CD4-positive, alpha-beta T cell treated with Interleukin-17A for 4 hours (primary cell): Measurements from ENCODE around the gene PSAPL1.
"Not testable (repeated sequence)": the region's sequence is repeated elsewhere in the genome, so short reads cannot be mapped to it uniquely, and the experiment has no call there.

Source experiments
- DNase-seq: peaks from one replicate; pipeline ENCODE4 v3.0.0-alpha.2; 2020; ENCODE audit warnings: mixed read lengths

Gene PSAPL1

GRCh38 chr4:7458477-7458876 is 23.7 kb upstream of the PSAPL1 start:
- DNase-seq, result no peak

- no peak for DNase-seq
Observed at GRCh38 chr4:7458066-7458425, 23.3 kb upstream of the PSAPL1 start.

GRCh38 chr4:7457201-7458065 is 22.7 kb upstream of the PSAPL1 start:
- DNase-seq, result no peak

GRCh38 chr4:7452802-7453201 is 18.1 kb upstream of the PSAPL1 start:
- DNase-seq, result not testable (repeated sequence)

DNA sequence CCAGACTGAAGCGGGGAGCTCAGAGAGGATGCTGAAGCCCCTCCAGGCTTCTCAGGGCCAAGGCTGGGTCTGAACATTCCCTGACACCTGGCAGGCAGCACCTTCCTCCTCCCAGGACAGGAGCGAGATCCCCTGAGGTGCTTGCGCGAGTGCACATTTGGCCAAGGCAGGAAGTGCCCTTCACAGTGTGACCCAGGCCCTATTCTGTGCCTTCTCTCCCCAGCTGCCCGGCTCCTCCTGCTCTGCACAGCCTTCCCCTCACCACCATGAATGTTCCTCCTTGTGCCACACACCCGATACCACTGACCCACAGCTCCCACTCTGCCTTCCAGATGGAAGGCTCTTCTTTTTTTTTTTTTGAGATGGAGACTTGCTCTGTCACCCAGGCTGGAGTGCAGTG is 17.1 kb upstream of the PSAPL1 start:
- no peak for DNase-seq

GRCh38 chr4:7451434-7451789 is 16.7 kb upstream of the PSAPL1 start:
- DNase-seq, result no peak

- no peak for DNase-seq
Observed at GRCh38 chr4:7450775-7451433, 16.2 kb upstream of the PSAPL1 start.

- no peak for DNase-seq
Observed at GRCh38 chr4:7448036-7448435, 13.3 kb upstream of the PSAPL1 start.

DNA sequence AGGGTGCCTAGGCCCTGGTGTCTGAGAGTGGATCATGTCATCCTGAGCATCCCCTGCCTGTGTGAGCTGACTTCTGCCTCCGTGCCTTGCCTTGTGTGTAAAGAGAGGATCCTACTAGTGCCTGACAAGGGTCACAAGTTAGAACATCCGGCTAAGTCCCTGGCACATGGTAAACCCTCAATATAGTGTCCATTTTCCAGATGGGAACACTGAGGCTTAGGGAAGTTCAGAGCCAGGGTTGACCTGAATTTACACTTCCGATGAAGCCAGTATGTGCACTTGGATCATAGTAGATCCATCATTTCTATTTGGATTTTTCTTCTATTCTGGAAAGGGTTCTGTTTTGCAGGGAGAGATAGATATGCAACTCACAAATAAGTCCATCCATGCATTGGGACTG is 12.5 kb upstream of the PSAPL1 start:
- DNase-seq, result no peak

- no peak for DNase-seq
Observed at GRCh38 chr4:7444731-7445130, 10.0 kb upstream of the PSAPL1 start.

GRCh38 chr4:7444314-7444713 is 9.6 kb upstream of the PSAPL1 start:
- no peak for DNase-seq

DNA sequence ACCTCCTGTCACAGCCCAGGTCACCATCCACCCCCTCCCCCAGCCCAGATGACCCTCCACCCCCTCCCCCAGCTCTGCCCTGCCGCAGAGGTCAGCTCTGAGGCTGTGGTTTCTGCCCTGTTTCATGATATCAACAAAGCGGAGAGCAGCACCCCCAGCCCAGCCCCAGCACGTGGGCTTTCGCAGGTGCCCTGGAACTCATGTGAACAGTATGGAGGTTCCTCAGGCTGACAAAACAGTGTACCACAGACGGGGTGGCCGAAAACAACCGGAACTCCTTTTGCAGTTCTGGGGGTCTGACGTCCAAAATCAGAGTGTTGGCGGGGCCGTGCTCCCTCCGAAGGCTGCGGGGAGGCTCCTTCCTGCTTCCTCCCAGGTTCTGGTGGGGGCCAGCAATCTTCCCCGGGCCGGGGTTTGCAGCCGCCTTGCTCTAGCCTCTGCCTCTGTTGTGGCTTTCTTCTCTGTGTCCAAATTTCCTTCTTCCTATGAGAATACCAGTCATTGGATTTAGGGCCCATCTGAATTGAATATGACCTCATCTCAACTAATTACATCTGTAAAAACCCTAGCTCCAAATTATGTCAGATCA is 7.9 kb upstream of the PSAPL1 start:
- DNase-seq, result no peak

GRCh38 chr4:7441201-7441600 is 6.5 kb upstream of the PSAPL1 start:
- no peak for DNase-seq

DNA sequence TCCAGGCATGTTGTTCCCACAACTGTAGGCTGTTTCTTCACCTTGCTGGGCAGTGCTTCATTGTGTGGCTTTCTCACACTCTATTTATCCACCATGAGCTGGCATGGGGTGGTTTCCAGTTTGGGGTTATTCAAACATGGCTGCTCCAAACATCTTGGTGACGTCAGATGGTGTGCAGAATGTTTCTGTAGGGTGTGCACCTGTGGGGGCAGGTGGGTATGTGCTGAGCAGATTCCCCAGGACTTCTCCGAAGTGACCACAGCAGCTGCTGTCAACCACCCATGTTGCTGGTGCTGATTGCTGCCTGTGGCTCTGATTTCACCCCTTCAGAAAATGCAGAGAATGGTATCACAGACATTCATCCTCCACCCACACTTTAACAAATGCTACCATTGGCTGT is 5.0 kb upstream of the PSAPL1 start:
- no peak for DNase-seq

GRCh38 chr4:7436256-7436655 is 1.5 kb upstream of the PSAPL1 start:
- DNase-seq, result no peak

DNA sequence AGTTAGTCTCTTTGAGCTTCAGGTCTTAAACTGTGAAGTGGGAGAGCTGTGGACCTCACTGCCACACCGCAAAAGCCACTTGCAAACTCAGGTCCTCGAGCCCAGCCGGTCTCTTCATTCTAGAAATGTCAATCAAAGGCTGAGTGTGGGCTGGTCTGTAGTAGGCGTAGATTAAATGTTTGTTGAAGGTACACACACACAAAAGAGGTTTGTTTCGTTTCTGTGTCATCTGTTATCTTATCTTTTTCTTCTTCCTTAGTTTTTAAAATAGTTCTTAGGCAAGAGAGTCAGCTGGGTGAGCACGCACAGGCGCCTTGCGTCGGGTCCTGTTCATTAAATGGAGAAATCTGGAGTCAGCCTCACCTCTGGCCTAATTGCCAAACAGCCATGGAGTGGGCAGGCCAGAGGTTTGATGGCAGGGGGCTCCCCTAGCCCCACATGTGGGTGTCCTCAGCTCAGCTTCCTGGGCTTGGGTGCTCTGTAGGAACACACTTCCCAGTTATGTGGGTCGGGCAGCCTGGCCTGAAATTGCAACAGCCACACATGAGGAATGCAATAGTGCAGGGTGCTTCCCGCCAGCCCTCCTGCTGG is 836 bp upstream of the PSAPL1 start:
- DNase-seq, result no peak

GRCh38 chr4:7434141-7434765 is 477 bp downstream of the PSAPL1 start:
- DNase-seq, result no peak

GRCh38 chr4:7433376-7434140 is 1.2 kb downstream of the PSAPL1 start:
- DNase-seq, result no peak

DNA sequence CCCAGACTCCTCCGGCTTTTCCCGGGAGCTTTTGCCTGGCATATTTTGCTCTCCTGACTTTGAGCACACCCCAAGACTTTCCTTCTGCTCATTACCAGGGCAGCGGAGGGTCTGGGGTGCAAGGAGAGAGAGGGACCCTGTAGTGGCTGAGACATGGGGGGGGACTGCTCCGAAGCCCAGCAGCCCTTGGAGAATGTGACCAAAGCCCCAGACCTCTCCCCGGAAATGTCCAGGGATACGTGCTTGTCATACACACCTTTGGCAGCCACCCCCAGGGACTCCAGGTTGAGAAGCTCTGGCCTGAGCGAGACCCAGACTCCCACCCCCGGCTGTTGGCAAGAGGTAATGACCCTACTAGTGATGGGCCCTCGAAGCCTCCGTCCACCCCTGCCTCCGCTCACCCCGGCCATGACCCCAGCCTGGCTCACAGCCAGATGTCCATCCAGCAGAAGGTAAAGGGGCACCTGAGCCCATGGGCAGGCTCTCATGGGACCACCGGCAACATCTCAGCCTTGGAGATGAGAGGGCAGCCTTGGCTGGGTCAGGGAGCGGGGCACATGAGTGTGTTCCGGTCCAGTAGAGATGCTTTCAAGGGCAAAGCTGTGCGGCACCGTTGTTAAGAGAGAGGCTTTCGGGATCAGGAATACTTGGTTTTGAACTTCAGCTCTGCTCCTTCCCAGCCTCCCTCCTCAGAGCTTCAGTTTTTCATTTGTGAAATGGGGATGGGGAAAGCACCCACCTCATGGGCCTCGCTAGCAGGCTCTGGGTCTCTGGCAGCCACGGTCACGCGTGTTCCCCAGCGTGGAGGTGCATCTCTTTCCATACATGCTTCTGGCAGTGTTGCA is 2.0 kb downstream of the PSAPL1 start:
- no peak for DNase-seq

- no peak for DNase-seq
Observed at GRCh38 chr4:7431696-7432530, 2.8 kb downstream of the PSAPL1 start.
